Measurements from ENCODE around the gene KRTAP10-8.

DNA sequence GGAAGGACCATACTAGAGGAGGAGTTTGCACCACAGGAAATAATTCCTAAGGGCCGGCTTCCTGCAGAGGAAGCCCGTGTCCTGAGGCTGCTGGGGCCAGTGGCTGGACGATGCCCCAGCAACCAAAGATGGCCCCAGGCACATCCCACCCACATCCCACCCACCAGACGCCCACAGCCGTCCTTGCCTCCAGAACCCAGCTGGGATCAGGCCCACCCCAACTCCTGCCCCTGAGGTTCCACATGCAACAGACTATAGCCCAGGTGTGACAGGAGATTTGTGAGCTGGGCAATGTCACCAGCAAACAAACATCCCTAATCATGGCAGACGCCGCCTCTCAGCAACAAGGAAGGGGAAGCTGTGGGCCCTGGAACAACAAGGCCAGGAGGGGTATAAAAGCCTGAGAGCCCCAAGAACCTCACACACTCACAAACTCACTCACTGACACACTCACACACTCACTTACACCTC, 14.8 kb downstream of the KRTAP10-8 start, which contains the start of gene KRTAP10-9:
- TF ChIP-seq EZH2 (IDR thresholded peaks at IDR 0.05; ENCODE audit: low read depth): no peak
- TF ChIP-seq, protein P1, sequence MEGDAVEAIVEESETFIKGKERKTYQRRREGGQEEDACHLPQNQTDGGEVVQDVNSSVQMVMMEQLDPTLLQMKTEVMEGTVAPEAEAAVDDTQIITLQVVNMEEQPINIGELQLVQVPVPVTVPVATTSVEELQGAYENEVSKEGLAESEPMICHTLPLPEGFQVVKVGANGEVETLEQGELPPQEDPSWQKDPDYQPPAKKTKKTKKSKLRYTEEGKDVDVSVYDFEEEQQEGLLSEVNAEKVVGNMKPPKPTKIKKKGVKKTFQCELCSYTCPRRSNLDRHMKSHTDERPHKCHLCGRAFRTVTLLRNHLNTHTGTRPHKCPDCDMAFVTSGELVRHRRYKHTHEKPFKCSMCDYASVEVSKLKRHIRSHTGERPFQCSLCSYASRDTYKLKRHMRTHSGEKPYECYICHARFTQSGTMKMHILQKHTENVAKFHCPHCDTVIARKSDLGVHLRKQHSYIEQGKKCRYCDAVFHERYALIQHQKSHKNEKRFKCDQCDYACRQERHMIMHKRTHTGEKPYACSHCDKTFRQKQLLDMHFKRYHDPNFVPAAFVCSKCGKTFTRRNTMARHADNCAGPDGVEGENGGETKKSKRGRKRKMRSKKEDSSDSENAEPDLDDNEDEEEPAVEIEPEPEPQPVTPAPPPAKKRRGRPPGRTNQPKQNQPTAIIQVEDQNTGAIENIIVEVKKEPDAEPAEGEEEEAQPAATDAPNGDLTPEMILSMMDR (conservative IDR thresholded peaks at IDR 0.05): no peak

All from PC-9 (cell line).